IPS-NIHi7 (cell line): Measurements from ENCODE around the gene MCF2L.

ENCODE experiments used
- DNase-seq: peaks from one replicate; pipeline ENCODE4 v3.0.0; 2012; ENCODE audit warnings: mixed read lengths; ENCODE audit errors: extremely low spot score

Gene MCF2L

GRCh38 chr13:113083402-113084061 lies 114.5 kb downstream of the MCF2L start:
- DNase-seq = no peak

GRCh38 chr13:113084094-113084942 lies 115.3 kb downstream of the MCF2L start:
- DNase-seq = no peak

- no peak for DNase-seq
Observed at GRCh38 chr13:113084943-113085540, 116.0 kb downstream of the MCF2L start.

- peak; percentile 81 for DNase-seq
Observed at GRCh38 chr13:113086031-113086750, 117.2 kb downstream of the MCF2L start.

DNA sequence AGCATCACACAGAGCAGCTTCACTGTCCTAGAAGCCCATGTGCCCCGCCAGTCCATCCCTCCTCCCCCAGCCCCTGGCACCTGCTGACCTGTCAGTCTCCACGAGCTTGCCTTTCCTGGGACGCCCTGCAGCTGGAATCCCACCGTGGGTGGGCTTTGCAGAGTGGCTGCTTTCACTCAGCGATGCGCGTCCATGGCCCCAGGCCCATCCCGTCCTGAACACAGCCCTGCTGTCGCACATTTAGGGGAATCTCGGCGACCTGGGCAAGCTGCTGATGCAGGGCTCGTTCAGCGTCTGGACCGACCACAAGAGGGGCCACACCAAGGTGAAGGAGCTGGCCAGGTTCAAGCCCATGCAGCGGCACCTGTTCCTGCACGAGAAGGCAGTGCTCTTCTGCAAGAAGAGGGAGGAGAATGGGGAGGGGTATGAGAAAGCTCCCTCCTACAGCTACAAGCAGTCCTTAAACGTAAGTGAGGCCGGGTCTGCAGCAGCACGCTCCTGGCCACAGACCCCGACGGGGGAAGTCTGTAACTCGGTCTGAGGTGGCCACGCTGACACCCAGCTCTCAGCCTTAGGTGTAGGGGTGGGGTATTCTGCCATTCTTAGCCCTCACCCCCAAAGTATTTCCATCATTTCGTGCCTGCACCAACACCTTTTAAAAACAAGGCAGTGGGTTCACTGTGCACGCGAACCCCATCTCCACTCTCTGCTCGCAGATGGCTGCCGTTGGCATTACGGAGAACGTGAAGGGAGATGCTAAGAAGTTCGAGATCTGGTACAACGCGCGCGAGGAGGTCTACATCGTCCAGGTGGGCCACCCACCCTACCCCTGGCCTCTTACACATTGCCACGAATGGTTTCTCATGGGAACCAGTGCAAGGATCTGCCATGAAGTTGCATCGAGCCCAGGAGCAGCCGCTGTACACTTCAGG lies 118.2 kb downstream of the MCF2L start:
- no peak for DNase-seq

DNA sequence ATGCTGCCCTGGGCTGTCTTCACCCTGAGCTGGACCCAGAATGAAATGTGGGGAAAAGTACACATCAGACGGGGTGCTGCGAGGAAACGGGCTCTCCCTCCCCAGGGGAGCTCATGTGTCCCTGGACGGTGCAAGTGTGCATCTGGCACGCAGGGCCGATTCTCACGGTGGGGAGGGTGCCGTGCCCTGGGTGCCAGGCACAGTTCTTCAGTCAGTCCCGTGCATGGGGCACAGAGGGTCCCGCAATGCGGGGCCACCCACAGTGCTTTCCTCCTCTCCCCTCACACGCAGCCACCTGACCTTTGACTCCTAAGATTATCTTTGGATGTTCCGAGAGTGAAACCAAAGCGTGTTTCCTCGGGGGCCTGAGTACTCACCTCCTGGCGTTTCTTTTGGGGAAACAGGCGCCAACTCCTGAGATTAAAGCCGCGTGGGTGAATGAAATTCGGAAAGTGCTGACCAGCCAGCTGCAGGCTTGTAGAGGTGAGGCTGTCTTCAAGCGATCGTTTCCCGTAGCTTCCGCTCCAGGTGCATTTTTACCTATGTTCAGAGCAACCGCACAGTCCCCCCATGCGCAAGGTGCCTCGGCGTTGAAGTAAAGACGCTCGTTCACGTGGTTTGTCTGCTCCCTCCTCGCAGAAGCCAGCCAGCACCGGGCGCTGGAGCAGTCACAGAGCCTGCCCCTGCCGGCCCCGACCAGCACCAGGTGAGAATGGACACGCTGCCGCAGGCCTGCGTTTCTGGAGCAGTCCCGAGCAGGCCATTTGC lies 119.1 kb downstream of the MCF2L start:
- DNase-seq = no peak

DNA sequence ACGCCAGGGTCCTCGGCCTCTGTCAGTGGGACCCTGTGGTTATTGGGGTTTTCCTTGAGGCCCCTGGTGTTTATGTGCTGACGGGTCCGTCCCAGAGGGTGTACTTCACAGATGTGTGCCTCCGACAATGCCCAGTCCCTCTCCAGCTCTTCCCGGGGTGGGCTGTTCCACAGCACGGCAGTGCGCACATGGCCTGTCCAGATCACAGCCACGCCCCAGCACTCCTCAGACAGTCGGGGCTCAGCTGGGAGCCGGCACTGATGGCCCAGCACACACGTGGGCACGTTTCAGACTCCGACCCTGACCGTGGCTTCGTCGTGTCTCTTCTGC lies 119.6 kb downstream of the MCF2L start:
- no peak for DNase-seq

- DNase-seq = peak; percentile 53
Observed at GRCh38 chr13:113089693-113090414, 120.8 kb downstream of the MCF2L start.

GRCh38 chr13:113090415-113090770 lies 121.4 kb downstream of the MCF2L start:
- peak; percentile 83 for DNase-seq

DNA sequence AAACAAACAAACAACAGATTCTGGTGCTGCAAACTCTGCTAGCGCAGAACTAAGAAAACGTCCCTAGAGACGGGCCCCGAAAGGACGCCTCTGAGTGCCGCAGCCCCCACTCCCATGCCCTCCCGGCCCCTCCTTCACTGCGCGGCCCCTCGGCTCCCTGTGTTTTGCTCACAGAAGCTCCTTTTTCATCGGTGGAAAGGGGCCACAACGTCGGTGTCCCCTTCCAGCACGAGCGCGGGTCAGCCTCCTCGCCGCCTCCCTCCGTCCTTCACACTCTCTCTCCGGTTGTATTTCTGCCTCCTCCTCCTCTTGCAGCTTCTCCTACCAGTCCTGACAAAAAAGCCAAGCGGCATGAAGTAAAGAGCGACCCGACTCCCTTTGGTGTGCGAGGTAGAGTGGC lies 121.8 kb downstream of the MCF2L start:
- no peak for DNase-seq

GRCh38 chr13:113091211-113091771 lies 122.3 kb downstream of the MCF2L start:
- DNase-seq = no peak

- no peak for DNase-seq
Observed at GRCh38 chr13:113091891-113092775, 123.1 kb downstream of the MCF2L start.

DNA sequence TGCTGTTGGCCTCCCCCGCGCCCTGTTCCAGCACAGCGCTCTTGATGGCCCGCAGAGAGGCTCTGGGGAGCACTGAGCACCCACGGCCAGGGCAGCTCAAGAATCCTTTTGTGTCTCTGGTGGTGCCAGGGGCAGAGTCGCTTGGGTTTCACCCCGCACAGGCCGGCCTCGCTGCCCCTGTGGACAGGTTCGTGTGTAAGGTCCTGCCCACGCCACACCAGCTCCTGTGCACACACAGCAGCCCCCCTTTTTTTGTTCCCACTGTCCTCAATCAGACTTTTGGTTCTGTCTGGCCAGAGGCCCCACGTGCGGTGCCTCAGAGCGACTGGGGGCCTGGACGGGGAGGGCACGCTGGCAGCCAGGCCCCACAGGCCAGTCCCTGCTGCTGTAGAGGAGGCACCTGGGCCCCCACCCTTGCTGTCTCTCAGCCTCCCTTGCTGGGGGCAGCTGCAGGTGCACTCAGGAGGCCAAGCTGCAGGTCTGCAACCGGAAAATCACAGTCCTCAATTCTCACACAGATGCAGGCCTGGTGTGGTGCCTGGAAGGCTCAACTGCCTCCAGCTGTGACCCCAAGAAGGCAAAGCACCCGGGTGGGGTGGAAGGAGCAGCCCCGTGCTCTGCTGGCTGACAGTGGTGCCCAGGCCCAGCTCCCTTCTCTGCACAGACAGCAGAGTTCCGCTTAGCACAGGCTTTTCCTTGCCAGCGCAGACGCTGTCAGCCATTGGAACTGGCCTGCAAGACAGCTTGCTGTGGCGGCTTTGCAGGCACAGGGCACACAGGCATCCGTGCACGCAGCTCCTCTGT lies 124.0 kb downstream of the MCF2L start:
- DNase-seq = no peak

GRCh38 chr13:113093580-113094409 lies 124.8 kb downstream of the MCF2L start:
- DNase-seq = no peak

DNA sequence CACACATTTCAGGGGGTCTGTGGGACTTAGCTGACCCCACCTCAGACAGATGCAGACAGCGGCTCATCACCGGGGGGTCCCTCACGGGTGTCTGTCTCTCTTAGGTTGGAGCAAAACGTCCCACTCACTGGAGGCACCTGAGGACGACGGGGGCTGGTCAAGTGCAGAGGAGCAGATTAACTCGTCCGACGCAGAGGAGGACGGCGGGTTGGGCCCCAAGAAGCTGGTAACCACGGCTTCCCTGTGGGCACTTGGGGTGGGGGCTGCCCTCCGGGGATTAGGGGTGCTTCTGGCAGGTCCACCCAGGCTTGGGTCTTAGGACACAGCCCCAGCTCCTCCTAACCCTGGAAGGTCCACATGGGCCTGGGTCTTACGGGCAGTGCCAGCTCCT lies 125.4 kb downstream of the MCF2L start:
- no peak for DNase-seq

GRCh38 chr13:113095146-113096051 lies 126.4 kb downstream of the MCF2L start:
- DNase-seq = no peak
